HEK293 (cell line): ENCODE data around the gene NPAS2.
A peak's percentile ranks its signal among the peaks of the same experiment; 100 is the strongest.

ENCODE experiments used
- ATF2 ChIP-seq: fragments of 450-650 bp; formaldehyde crosslinking; IDR thresholded peaks from 2 replicates; pipeline ENCODE4 v1.5.1; 2016; ENCODE audit warnings: missing biosample characterization, missing genetic modification characterization, low read depth
- BCL11A ChIP-seq: fragments of 450-650 bp; formaldehyde crosslinking; IDR thresholded peaks from 2 replicates; pipeline ENCODE4 v1.5.1; 2016; ENCODE audit warnings: low read depth, missing biosample characterization, missing genetic modification characterization
- GLI4 ChIP-seq: fragments of 450-650 bp; formaldehyde crosslinking; IDR thresholded peaks from 2 replicates; pipeline ENCODE4 v1.5.1; 2016; ENCODE audit warnings: missing biosample characterization, missing genetic modification characterization
- KLF7 ChIP-seq: fragments of 450-650 bp; formaldehyde crosslinking; IDR thresholded peaks from 2 replicates; pipeline ENCODE4 v1.5.1; 2016; ENCODE audit warnings: missing biosample characterization, missing genetic modification characterization, borderline replicate concordance
- MYNN ChIP-seq: fragments of 450-650 bp; formaldehyde crosslinking; IDR thresholded peaks from 2 replicates; pipeline ENCODE4 v1.5.1; 2016; ENCODE audit warnings: missing biosample characterization, missing genetic modification characterization, borderline replicate concordance
- PRDM10 ChIP-seq: fragments of 450-650 bp; formaldehyde crosslinking; IDR thresholded peaks from 2 replicates; pipeline ENCODE4 v1.5.1; 2016; ENCODE audit warnings: missing biosample characterization, missing genetic modification characterization
- SCRT1 ChIP-seq: fragments of 450-650 bp; formaldehyde crosslinking; IDR thresholded peaks from 2 replicates; pipeline ENCODE4 v1.5.1; 2016; ENCODE audit warnings: missing biosample characterization, missing genetic modification characterization, borderline replicate concordance
- ZBTB11 ChIP-seq: fragments of 450-650 bp; formaldehyde crosslinking; conservative IDR thresholded peaks from 2 replicates; pipeline ENCODE4 v1.5.1; 2016; ENCODE audit warnings: low read depth, missing biosample characterization, missing genetic modification characterization
- ZBTB44 ChIP-seq: fragments of 450-650 bp; IDR thresholded peaks from 2 replicates; pipeline ENCODE4 v1.5.1; 2018; ENCODE audit warnings: missing biosample characterization, mild to moderate bottlenecking, missing genetic modification characterization
- ZIC2 ChIP-seq: fragments of 450-650 bp; formaldehyde crosslinking; IDR thresholded peaks from 2 replicates; pipeline ENCODE4 v1.5.1; 2016; ENCODE audit warnings: missing biosample characterization, missing genetic modification characterization
- ZNF148 ChIP-seq: fragments of 450-650 bp; formaldehyde crosslinking; IDR thresholded peaks from 2 replicates; pipeline ENCODE4 v1.5.0; 2017; ENCODE audit warnings: missing biosample characterization, missing genetic modification characterization, borderline replicate concordance
- ZNF266 ChIP-seq: fragments of 450-650 bp; formaldehyde crosslinking; IDR thresholded peaks from 2 replicates; pipeline ENCODE4 v1.5.1; 2016; ENCODE audit warnings: missing biosample characterization, missing genetic modification characterization, low read depth
- ZNF280D ChIP-seq: fragments of 450-650 bp; formaldehyde crosslinking; IDR thresholded peaks from 2 replicates; pipeline ENCODE4 v1.5.1; 2016; ENCODE audit warnings: missing biosample characterization, missing genetic modification characterization
- ZNF302 ChIP-seq: fragments of 450-650 bp; formaldehyde crosslinking; IDR thresholded peaks from 2 replicates; pipeline ENCODE4 v1.5.1; 2016; ENCODE audit warnings: missing biosample characterization, missing genetic modification characterization, low read depth
- ZNF311 ChIP-seq: fragments of 450-650 bp; formaldehyde crosslinking; IDR thresholded peaks from 2 replicates; pipeline ENCODE4 v1.5.1; 2017; ENCODE audit warnings: missing biosample characterization, missing genetic modification characterization, borderline replicate concordance
- ZNF350 ChIP-seq: fragments of 450-650 bp; formaldehyde crosslinking; IDR thresholded peaks from 2 replicates; pipeline ENCODE4 v1.5.0; 2017; ENCODE audit warnings: missing biosample characterization, mild to moderate bottlenecking, missing genetic modification characterization
- ZNF391 ChIP-seq: fragments of 450-650 bp; formaldehyde crosslinking; IDR thresholded peaks from 2 replicates; pipeline ENCODE4 v1.5.1; 2016; ENCODE audit warnings: low read depth, missing biosample characterization, missing genetic modification characterization, borderline replicate concordance
- ZNF488 ChIP-seq: fragments of 450-650 bp; formaldehyde crosslinking; IDR thresholded peaks from 2 replicates; pipeline ENCODE4 v1.5.1; 2016; ENCODE audit warnings: missing biosample characterization, missing genetic modification characterization
- ZNF623 ChIP-seq: fragments of 450-650 bp; formaldehyde crosslinking; IDR thresholded peaks from 2 replicates; pipeline ENCODE4 v1.5.1; 2016; ENCODE audit warnings: missing biosample characterization, missing genetic modification characterization
- ZNF626 ChIP-seq: fragments of 450-650 bp; sonication (Bioruptor Pico); formaldehyde crosslinking; IDR thresholded peaks from 2 replicates; pipeline ENCODE4 v1.5.1; 2018; ENCODE audit warnings: missing biosample characterization, missing genetic modification characterization, inconsistent platforms
- ZNF701 ChIP-seq: fragments of 450-650 bp; formaldehyde crosslinking; IDR thresholded peaks from 2 replicates; pipeline ENCODE4 v1.5.1; 2016; ENCODE audit warnings: missing biosample characterization, missing genetic modification characterization
- ZXDB ChIP-seq: fragments of 450-650 bp; formaldehyde crosslinking; IDR thresholded peaks from 2 replicates; pipeline ENCODE4 v1.5.1; 2016; ENCODE audit warnings: missing biosample characterization, missing genetic modification characterization

The NPAS2 gene

GRCh38 chr2:100902817-100903405 lies 83.0 kb downstream of the NPAS2 start (continued):
- no peak for TF ChIP-seq ZBTB44 (tag by site-specific recombination)
- no peak for TF ChIP-seq SCRT1
- TF ChIP-seq ZNF391 = no peak
- TF ChIP-seq ZNF626 (tag by site-specific recombination) = no peak
- TF ChIP-seq ZXDB (tag by site-specific recombination) = peak; percentile 88
- no peak for TF ChIP-seq MYNN
- no peak for TF ChIP-seq KLF7 (tag by site-specific recombination)
- TF ChIP-seq PRDM10 (tag by site-specific recombination) = peak; percentile 75
- TF ChIP-seq ZNF701 (tag by site-specific recombination) = no peak
- TF ChIP-seq BCL11A = 0 out of 2 replicates have a peak, but pooled peaks have one; percentile 48
- TF ChIP-seq ZNF311 (tag by site-specific recombination) = no peak
- peak; percentile 75 for TF ChIP-seq ZIC2 (tag by site-specific recombination)
- TF ChIP-seq GLI4 (tag by site-specific recombination) = no peak
- no peak for TF ChIP-seq ZNF266
- no peak for TF ChIP-seq ZNF280D (tag by site-specific recombination)
- no peak for TF ChIP-seq ZNF148 (tag by site-specific recombination)
- TF ChIP-seq ZNF350 = no peak
- TF ChIP-seq ATF2 (tag by site-specific recombination) = no peak
- TF ChIP-seq ZNF488 (tag by site-specific recombination) = no peak
- TF ChIP-seq ZNF302 = no peak
- TF ChIP-seq ZBTB11 (tag by site-specific recombination) = no peak
- TF ChIP-seq ZNF623 (tag by site-specific recombination) = no peak
